MCF 10A (cell line): ENCODE data around the gene ERGIC1. TPM values are rescaled to one million over a fixed set of nuclear protein-coding genes. Genes with fewer than 3 reads are reported as not detected.

Experiments used
- BruUV-seq: library from RNA; stranded (reverse); fragments of 400-500 nt; replicated peaks from 2 replicates; lab custom pipeline; 2021; lab: Mats Ljungman, UMichigan
- CTCF ChIA-PET: fragments of 300-600 bp; sonication (Branson Sonifier 250); formaldehyde crosslinking; extraction: SDS; loops from one replicate; lab custom pipeline; 2021; ENCODE audit warnings: antibody characterized with exemption, inconsistent platforms; lab: Yijun Ruan, JAX
- POLR2A ChIA-PET: fragments of 300-600, 350-650 bp; sonication (Branson Sonifier 250); formaldehyde crosslinking; extraction: SDS; loops from one replicate; lab custom pipeline; 2020; ENCODE audit warnings: antibody characterized with exemption, inconsistent platforms; lab: Yijun Ruan, JAX
- DNase-seq: peaks from one replicate; pipeline ENCODE4 v3.0.0-alpha.2; 2018; ENCODE audit not compliant: unreplicated experiment
- H3K27ac Mint-ChIP-seq: one replicate; pipeline ENCODE4 v1.8.0; 2022; ENCODE audit warnings: mild to moderate bottlenecking, low read depth, mixed read lengths; ENCODE audit not compliant: unreplicated experiment
- H3K27me3 Mint-ChIP-seq: one replicate; pipeline ENCODE4 v1.8.0; 2022; ENCODE audit warnings: mixed read lengths; ENCODE audit not compliant: insufficient read depth, unreplicated experiment
- H3K36me3 Mint-ChIP-seq: one replicate; pipeline ENCODE4 v1.8.0; 2022; ENCODE audit warnings: mild to moderate bottlenecking, moderate library complexity, mixed read lengths; ENCODE audit not compliant: insufficient read depth, unreplicated experiment
- H3K4me1 Mint-ChIP-seq: one replicate; pipeline ENCODE4 v1.8.0; 2022; ENCODE audit warnings: mixed read lengths; ENCODE audit not compliant: insufficient read depth, unreplicated experiment
- H3K4me3 Mint-ChIP-seq: one replicate; pipeline ENCODE4 v1.8.0; 2022; ENCODE audit warnings: mild to moderate bottlenecking, moderate library complexity, mixed read lengths; ENCODE audit not compliant: unreplicated experiment
- H3K9me3 Mint-ChIP-seq: one replicate; pipeline ENCODE4 v1.8.0; 2022; ENCODE audit warnings: mixed read lengths; ENCODE audit not compliant: unreplicated experiment
- CTCF ChIP-seq: fragments of 200-600 bp; IDR thresholded peaks from one replicate; pipeline ENCODE4 v1.8.0; 2022; ENCODE audit warnings: antibody characterized with exemption, mild to moderate bottlenecking; ENCODE audit not compliant: unreplicated experiment
- intact Hi-C: fragments of 100-400 bp; cut with micrococcal nuclease; formaldehyde crosslinking; loops from 2 replicates; pipeline ENCODE4 v1.14.1; 2022
- total RNA-seq: library from RNA; stranded (reverse); gene quantifications from 2 replicates; pipeline ENCODE4 v1.2.3, GENCODE V29; 2022

ERGIC1 gene
- total RNA-seq, 1 experiment from 2014 or later = 257 TPM

- Mint-ChIP-seq H3K27ac (peak overlapping the region; percentile 91), H3K36me3 (peaks cover 38% of the 10 kb centered on the region), H3K27me3 (no peaks in the 10 kb centered on the region), H3K4me1 (peaks cover 6% of the 10 kb centered on the region), H3K4me3 (peak overlapping the region; percentile 94), H3K9me3 (no peaks in the 10 kb centered on the region)
- intact Hi-C loops = loop anchor here (1.0 kb wide), 4 partner anchors 73 to 348 kb away; partner anchors contain the start of gene BNIP1
- peak; percentile 43 for TF ChIP-seq CTCF
- TSS peak; percentile 84 for BruUV-seq
- CTCF ChIA-PET = interaction anchor here (0.6 to 2.3 kb wide), 19 partner anchors 10 to 345 kb away, joined by 3 to 12 read pairs (median 3); partner anchors contain the start of genes RPL26L1 and STC2
- POLR2A ChIA-PET = interaction anchor here (0.6 to 4.5 kb wide), 73 partner anchors 10 to 840 kb away, joined by 3 to 97 read pairs (median 6); partner anchors contain the start of genes BNIP1, DUSP1, RPL26L1 and STC2
- DNase-seq = peak; percentile 96
These were observed 150.3 kb downstream of the ERGIC1 start for GRCh38 chr5:172984244-172984953.

DNA sequence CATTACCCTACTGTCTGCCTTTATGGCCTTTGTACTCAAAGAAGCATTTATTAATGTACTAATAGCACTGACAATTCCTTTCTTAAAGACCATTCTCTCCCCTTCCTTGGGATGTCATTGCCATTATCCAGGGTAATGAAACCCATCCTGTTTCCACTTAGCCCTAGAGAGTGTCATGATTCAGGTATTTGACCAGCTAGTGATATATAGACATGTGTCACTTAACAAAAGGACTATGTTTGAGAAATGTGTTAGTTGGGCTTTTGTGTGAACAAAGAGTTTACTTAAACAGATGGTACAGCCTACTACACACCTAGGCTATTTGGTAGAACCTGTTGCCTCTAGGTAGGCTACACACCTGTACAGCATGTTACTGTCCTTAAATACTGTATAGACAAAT is 151.5 kb downstream of the ERGIC1 start:
- Mint-ChIP-seq H3K27ac (peak overlapping the region; percentile 91), H3K36me3 (peaks cover 48% of the 10 kb centered on the region), H3K4me3 (peak overlapping the region; percentile 94), H3K9me3 (no peaks in the 10 kb centered on the region), H3K27me3 (no peaks in the 10 kb centered on the region), H3K4me1 (peaks cover 6% of the 10 kb centered on the region)
- CTCF ChIA-PET = interaction anchor here (0.6 to 2.1 kb wide), 6 partner anchors 10 to 533 kb away, joined by 3 to 9 read pairs (median 4); no protein-coding TSS in a partner anchor
- intact Hi-C loops = no loop called here
- TF ChIP-seq CTCF = no peak
- BruUV-seq = no TSS peak
- DNase-seq = no peak
- POLR2A ChIA-PET = interaction anchor here (0.5 to 4.5 kb wide), 10 partner anchors 8 to 214 kb away, joined by 3 to 97 read pairs (median 4); partner anchors contain the start of gene DUSP1

DNA sequence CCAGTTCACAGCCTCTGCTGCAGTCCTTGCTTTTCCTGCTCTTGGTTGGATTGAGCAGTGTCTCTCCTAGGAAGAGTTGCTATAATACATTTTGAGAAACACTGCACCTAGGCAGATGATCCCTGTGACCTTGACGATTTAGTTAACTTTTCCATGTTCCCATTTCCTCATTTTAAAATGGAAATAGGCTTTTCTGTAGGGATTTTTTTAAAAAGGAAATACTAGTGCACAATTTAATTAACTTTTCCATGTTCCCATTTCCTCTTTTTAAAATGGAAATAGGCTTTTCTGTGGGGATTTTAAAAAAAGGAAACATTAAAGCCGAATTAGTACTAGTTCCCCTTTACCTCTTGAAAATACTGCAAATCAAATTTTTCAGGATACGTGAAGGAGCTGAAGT is 154.2 kb downstream of the ERGIC1 start:
- H3K4me1 Mint-ChIP-seq = peaks cover 25% of the 10 kb centered on the region
- no peaks in the 10 kb centered on the region for H3K9me3 Mint-ChIP-seq
- TF ChIP-seq CTCF = no peak
- H3K27me3 Mint-ChIP-seq = no peaks in the 10 kb centered on the region
- BruUV-seq = no TSS peak
- H3K36me3 Mint-ChIP-seq = peaks cover 65% of the 10 kb centered on the region
- CTCF ChIA-PET = interaction anchor here (1.0 to 2.3 kb wide), 2 partner anchors 12 to 273 kb away, joined by 3 to 6 read pairs; no protein-coding TSS in a partner anchor
- intact Hi-C loops = no loop called here
- DNase-seq = no peak
- POLR2A ChIA-PET = interaction anchor here (0.6 to 2.8 kb wide), 5 partner anchors 11 to 157 kb away, joined by 3 to 8 read pairs (median 3); no protein-coding TSS in a partner anchor
- H3K4me3 Mint-ChIP-seq = no peak overlapping the region
- peak overlapping the region; percentile 12 for H3K27ac Mint-ChIP-seq

DNA sequence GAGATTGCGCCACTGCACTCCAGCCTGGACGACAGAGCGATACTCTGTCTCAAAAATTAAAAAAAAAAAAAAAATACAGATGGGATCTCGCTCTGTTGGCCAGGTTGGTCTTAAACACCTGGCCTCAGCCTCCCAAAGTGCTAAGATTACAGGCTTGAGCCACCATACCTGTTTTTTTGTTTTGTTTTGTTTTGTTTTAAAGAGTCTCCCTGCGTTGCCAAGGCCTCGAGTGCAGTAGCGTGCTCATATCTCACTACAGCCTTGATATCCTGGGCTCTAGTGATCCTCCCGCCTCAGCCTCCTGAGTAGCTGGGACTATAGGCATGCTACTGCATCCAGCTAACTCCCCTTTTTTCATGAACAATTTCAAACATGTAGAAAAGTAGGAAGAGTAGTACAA is 156.7 kb downstream of the ERGIC1 start:
- TF ChIP-seq CTCF = no peak
- Mint-ChIP-seq H3K27ac (no peak overlapping the region), H3K9me3 (no peaks in the 10 kb centered on the region), H3K27me3 (no peaks in the 10 kb centered on the region), H3K4me1 (peaks cover 27% of the 10 kb centered on the region), H3K36me3 (peaks cover 87% of the 10 kb centered on the region), H3K4me3 (no peak overlapping the region)
- CTCF ChIA-PET = interaction anchor here (0.9 kb wide), 1 partner anchor 26 kb away, joined by 4 read pairs; no protein-coding TSS in a partner anchor
- DNase-seq = no peak
- POLR2A ChIA-PET = interaction anchor here (0.9 kb wide), 1 partner anchor 9 kb away, joined by 4 read pairs; no protein-coding TSS in a partner anchor
- intact Hi-C loops = no loop called here
- BruUV-seq = no TSS peak
